Measurements from ENCODE around the gene ACE. TPM values are rescaled to one million over a fixed set of nuclear protein-coding genes. Genes with fewer than 3 reads are reported as not detected.

ACE gene
- total RNA-seq, 1 donor, result 1.7 TPM

DNA sequence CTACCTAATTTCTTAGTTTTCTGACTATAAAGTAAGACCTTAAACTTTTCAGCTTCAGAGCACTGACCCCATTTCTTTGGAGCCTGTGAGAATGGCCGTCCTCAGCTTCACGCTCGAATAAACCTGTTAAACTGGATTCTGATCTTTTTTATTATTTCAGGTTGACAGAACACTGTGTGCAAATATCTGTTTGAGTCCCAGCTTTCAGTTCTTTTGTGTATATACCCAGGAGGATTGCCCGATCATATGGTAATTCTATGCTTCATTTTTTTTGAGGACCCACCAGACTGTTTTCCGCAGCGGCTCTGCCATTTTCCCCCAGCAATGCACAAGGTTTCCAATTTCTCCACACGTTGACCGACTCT, 26.5 kb downstream of the ACE start:
- DNase-seq (ENCODE audit: low read depth), result no peak
- TF ChIP-seq, protein P1, sequence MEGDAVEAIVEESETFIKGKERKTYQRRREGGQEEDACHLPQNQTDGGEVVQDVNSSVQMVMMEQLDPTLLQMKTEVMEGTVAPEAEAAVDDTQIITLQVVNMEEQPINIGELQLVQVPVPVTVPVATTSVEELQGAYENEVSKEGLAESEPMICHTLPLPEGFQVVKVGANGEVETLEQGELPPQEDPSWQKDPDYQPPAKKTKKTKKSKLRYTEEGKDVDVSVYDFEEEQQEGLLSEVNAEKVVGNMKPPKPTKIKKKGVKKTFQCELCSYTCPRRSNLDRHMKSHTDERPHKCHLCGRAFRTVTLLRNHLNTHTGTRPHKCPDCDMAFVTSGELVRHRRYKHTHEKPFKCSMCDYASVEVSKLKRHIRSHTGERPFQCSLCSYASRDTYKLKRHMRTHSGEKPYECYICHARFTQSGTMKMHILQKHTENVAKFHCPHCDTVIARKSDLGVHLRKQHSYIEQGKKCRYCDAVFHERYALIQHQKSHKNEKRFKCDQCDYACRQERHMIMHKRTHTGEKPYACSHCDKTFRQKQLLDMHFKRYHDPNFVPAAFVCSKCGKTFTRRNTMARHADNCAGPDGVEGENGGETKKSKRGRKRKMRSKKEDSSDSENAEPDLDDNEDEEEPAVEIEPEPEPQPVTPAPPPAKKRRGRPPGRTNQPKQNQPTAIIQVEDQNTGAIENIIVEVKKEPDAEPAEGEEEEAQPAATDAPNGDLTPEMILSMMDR (IDR thresholded peaks at IDR 0.05; ENCODE audit: insufficient read depth, low read depth, low read length), result no peak
- no peak overlapping the region for H3K4me3 ChIP-seq (ENCODE audit: low read depth, low read length)

- TF ChIP-seq, protein P1 (IDR thresholded peaks at IDR 0.05; ENCODE audit: insufficient read depth, low read depth, low read length), result no peak
- H3K4me3 ChIP-seq (ENCODE audit: low read depth, low read length), result no peak overlapping the region
- DNase-seq (ENCODE audit: low read depth), result no peak
These were observed 27.4 kb downstream of the ACE start for GRCh38 chr17:63504261-63504660.

- TF ChIP-seq, protein P1 (IDR thresholded peaks at IDR 0.05; ENCODE audit: insufficient read depth, low read depth, low read length), result no peak
- DNase-seq (ENCODE audit: low read depth), result no peak
- no peak overlapping the region for H3K4me3 ChIP-seq (ENCODE audit: low read depth, low read length)
These were observed 28.5 kb downstream of the ACE start for GRCh38 chr17:63505341-63505740.

- H3K4me3 ChIP-seq (ENCODE audit: low read depth, low read length), result no peak overlapping the region
- TF ChIP-seq, protein P1 (IDR thresholded peaks at IDR 0.05; ENCODE audit: insufficient read depth, low read depth, low read length), result no peak
- DNase-seq (ENCODE audit: low read depth), result no peak
These were observed 29.8 kb downstream of the ACE start for GRCh38 chr17:63506627-63507026.

DNA sequence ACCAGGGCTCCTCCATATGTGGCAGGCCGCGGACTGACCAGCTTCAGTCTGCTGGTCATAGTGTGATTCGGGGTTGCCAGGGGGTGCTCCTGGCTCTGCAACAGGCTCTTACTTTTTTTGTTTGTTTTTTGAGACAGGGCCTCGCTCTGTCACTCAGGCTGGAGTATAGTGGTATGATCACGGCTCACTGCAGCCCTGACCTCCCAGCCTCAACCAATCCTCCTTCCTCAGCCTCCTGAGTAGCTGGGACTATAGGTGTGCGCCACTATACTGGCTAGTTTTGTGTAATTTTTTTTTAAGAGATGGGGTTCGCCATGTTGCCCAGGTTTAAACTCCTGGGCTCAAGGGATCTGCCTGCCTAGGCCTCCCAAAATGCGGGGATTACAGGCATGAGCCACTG, 34.5 kb downstream of the ACE start:
- H3K4me3 ChIP-seq (ENCODE audit: low read depth, low read length), result no peak overlapping the region
- TF ChIP-seq, protein P1 (IDR thresholded peaks at IDR 0.05; ENCODE audit: insufficient read depth, low read depth, low read length), result no peak
- DNase-seq (ENCODE audit: low read depth), result no peak

- no peak for DNase-seq (ENCODE audit: low read depth)
- TF ChIP-seq, protein P1 (IDR thresholded peaks at IDR 0.05; ENCODE audit: insufficient read depth, low read depth, low read length), result no peak
- no peak overlapping the region for H3K4me3 ChIP-seq (ENCODE audit: low read depth, low read length)
These were observed 35.5 kb downstream of the ACE start for GRCh38 chr17:63512388-63512787.

- no peak overlapping the region for H3K4me3 ChIP-seq (ENCODE audit: low read depth, low read length)
- DNase-seq (ENCODE audit: low read depth), result no peak
- TF ChIP-seq, protein P1 (IDR thresholded peaks at IDR 0.05; ENCODE audit: insufficient read depth, low read depth, low read length), result no peak
These were observed 36.2 kb downstream of the ACE start for GRCh38 chr17:63512896-63513644.
